GM23338 (cell line): ENCODE data around the gene CCDC167.

Experiments used
- CREB1 ChIP-seq: fragments of 250-450 bp; sonication (Bioruptor Pico); IDR thresholded peaks from 2 replicates; pipeline ENCODE4 v1.5.0; 2020; ENCODE audit warnings: low read depth, mild to moderate bottlenecking, moderate library complexity
- CTCF ChIP-seq, 2 experiments: fragments of 200-600 bp in 1 of 2; sonication (generic) in 1 of 2; conservative IDR thresholded peaks; 2 replicates each; pipeline versions ENCODE4 v1.5.1 to v1.6.1; 2016 to 2017; ENCODE audit warnings: antibody characterized with exemption in 2 of 2, low read depth in 2 of 2, mild to moderate bottlenecking in 2 of 2, moderate library complexity in 1 of 2
- ETS1 ChIP-seq: IDR thresholded peaks from 2 replicates; pipeline ENCODE4 v1.6.1; 2016; ENCODE audit warnings: antibody characterized with exemption
- EZH2 ChIP-seq: fragments of 200-600 bp; sonication (generic); IDR thresholded peaks from one replicate; pipeline ENCODE4 v1.8.0; 2017; ENCODE audit warnings: antibody characterized with exemption, mild to moderate bottlenecking, low read depth; ENCODE audit not compliant: unreplicated experiment
- EZH2phosphoT487 ChIP-seq: fragments of 200-600 bp; sonication (generic); IDR thresholded peaks from one replicate; pipeline ENCODE4 v1.8.1; 2018; ENCODE audit warnings: antibody characterized with exemption; ENCODE audit not compliant: unreplicated experiment
- JUNB ChIP-seq: IDR thresholded peaks from one replicate; pipeline ENCODE4 v1.6.1; 2016; ENCODE audit warnings: antibody characterized with exemption; ENCODE audit not compliant: unreplicated experiment
- NANOG ChIP-seq: IDR thresholded peaks from 2 replicates; pipeline ENCODE4 v1.6.1; 2016; ENCODE audit warnings: antibody characterized with exemption, borderline replicate concordance
- POLR2AphosphoS5 ChIP-seq: IDR thresholded peaks from 2 replicates; pipeline ENCODE4 v1.6.1; 2016; ENCODE audit warnings: antibody characterized with exemption, low read depth
- REST ChIP-seq: IDR thresholded peaks from one replicate; pipeline ENCODE4 v1.6.1; 2018; ENCODE audit warnings: antibody characterized with exemption; ENCODE audit not compliant: unreplicated experiment
- ZNF114 ChIP-seq: fragments of 250-450 bp; sonication (Bioruptor Pico); IDR thresholded peaks from 2 replicates; pipeline ENCODE4 v1.5.0; 2020; ENCODE audit warnings: mild to moderate bottlenecking, moderate library complexity
- ZNF331 ChIP-seq: fragments of 250-450 bp; sonication (Bioruptor Pico); IDR thresholded peaks from 2 replicates; pipeline ENCODE4 v1.5.0; 2020; ENCODE audit warnings: low read depth, mild to moderate bottlenecking, moderate library complexity

- no peak for TF ChIP-seq POLR2AphosphoS5
- TF ChIP-seq CTCF (conservative IDR thresholded peaks at IDR 0.05; ENCODE audit: low read depth in 2 of 2) = no peak
- TF ChIP-seq EZH2phosphoT487 = no peak
- no peak for TF ChIP-seq EZH2
- no peak for TF ChIP-seq NANOG
- no peak for TF ChIP-seq REST
- TF ChIP-seq ZNF114 (CRISPR knock-in tag) = no peak
- TF ChIP-seq JUNB = no peak
- TF ChIP-seq ETS1 = no peak
- TF ChIP-seq ZNF331 = no peak
- TF ChIP-seq CREB1 (CRISPR knock-in tag) = no peak
Measured at GRCh38 chr6:37518116-37518515, 18.4 kb upstream of the CCDC167 start.
